ENCODE measurements around the gene MLF2.
A peak's percentile ranks its signal among the peaks of the same experiment; 100 is the strongest.

MLF2 gene

DNA sequence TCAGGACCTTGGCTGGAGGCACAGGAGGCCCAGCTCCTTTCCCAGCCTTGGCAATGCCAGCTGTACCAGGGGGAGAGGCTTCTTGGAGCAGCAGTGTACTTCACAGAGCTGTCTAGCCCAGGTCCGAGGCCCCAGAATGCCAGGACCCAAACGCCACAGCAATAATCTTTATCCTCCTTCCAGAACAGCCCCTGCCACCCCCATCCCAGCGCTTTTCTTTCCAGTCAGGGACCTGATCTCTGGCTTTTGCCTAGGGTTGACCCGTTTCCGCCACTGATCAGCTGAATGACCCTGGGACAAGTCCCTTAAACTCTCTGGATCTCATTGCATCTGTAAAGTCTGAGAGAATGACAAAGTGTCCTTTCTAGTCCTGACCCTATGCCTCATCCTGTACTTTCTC, 24.4 kb upstream of the MLF2 start:
- no peak for DNase-seq

DNA sequence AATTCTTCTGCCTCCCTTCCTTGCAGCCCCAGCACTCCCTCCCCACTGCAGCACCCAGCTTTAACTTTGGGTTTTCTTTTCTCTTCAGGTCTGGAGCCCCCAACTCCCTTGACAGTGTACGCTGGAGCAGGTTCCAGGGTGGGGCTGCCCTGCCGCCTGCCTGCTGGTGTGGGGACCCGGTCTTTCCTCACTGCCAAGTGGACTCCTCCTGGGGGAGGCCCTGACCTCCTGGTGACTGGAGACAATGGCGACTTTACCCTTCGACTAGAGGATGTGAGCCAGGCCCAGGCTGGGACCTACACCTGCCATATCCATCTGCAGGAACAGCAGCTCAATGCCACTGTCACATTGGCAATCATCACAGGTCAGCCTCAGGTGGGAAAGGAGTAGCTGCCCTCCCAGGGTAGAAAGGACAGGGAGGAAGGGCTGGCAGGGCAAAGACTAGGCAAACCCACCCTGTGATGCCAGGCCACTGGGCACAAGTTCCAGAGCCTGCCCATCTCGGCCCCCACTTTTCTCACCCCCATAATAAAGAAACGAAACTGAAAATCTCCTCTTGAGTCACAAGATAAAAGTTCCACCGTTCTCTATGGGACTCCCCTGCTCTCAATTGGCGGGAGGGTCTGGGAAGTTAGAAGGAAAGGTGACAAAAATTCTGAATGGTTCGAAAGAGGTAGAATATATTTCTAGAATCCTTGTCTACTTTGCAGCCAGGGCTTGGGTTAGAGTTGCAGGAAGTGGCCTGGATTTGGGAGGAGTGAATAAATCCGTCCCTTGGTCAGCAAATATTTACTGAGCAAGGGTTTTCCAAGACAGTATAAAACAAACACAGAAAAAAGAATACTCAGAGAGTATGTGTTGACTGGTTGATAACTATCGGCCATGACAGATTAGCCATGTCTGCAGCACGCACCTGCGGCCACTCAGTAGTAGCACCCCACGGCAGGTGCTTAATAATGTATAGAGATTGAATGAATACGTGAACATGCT, 22.5 kb upstream of the MLF2 start:
- DNase-seq = no peak

DNA sequence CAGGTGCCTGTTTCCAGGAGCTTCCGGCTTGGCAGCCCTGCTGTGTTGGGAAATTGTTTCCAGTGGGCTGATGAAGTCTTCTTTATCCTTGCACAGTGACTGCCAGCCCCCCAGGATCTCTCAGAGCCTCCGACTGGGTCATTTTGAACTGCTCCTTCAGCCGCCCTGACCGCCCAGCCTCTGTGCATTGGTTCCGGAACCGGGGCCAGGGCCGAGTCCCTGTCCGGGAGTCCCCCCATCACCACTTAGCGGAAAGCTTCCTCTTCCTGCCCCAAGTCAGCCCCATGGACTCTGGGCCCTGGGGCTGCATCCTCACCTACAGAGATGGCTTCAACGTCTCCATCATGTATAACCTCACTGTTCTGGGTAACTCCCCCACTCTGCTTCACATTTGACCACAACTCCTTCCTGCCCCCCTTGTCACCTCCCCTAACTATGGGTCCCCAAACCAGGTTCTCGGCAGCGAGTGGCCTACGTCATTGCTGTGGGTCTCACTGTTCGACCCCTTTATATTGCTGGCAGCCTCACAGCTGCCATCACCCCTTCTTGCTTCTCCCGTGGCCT, 21.6 kb upstream of the MLF2 start:
- DNase-seq = no peak

DNA sequence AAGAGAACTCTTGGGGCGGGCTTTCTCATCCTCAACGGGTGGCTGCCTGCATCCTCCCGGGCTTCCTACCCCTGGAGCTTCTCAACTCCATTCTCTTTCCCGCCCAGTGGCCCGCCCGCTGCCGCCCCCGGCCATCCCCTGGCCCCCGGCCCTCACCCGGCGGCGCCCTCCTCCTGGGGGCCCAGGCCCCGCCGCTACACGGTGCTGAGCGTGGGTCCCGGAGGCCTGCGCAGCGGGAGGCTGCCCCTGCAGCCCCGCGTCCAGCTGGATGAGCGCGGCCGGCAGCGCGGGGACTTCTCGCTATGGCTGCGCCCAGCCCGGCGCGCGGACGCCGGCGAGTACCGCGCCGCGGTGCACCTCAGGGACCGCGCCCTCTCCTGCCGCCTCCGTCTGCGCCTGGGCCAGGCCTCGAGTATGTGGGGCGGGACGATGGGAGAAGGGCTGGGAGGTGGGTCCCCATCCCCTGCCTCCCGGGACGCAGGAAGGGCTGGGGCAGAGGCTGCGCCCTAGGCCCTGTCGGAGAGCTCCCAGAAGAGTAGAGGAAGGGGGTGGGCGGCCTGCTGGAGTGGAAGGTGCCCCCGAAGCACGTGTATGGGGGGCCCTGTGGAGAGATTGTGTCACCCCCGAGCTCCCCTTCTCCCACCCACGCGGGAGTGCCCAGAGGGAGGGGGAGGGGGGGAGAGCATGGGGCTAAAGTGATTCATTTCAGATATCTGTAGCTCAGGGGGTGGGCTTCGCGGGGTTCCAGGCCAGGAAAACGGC, 20.8 kb upstream of the MLF2 start:
- no peak for DNase-seq

DNA sequence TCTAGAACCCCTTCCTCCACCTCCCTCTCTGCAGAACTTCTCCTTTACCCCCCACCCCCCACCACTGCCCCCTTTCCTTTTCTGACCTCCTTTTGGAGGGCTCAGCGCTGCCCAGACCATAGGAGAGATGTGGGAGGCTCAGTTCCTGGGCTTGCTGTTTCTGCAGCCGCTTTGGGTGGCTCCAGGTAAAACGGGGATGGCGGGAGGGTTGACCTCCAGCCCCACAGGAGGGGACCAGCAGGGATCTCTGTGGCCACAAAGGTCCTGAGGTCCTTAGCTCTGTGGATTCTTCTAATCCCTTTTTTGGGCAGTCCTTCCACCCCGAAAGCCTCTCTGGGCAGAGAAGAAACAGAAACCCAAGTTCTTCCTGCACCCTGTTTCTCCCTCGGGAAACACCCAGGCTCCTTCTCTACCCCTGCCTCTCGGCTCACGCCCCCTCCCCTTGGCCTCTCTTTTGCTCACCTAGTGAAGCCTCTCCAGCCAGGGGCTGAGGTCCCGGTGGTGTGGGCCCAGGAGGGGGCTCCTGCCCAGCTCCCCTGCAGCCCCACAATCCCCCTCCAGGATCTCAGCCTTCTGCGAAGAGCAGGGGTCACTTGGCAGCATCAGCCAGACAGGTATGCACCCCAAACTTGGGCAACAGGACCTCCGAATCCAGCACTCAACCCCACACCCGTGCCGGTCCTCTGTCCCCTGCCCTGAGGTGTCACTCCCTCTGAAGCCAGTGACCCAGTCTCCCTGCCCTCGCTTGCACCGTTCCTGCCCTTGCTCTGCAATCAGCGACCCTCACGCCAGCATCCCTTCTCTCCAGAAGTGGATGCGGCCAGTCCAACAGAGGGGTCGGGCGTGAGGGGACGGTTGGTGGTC, 20.0 kb upstream of the MLF2 start:
- DNase-seq = no peak

DNA sequence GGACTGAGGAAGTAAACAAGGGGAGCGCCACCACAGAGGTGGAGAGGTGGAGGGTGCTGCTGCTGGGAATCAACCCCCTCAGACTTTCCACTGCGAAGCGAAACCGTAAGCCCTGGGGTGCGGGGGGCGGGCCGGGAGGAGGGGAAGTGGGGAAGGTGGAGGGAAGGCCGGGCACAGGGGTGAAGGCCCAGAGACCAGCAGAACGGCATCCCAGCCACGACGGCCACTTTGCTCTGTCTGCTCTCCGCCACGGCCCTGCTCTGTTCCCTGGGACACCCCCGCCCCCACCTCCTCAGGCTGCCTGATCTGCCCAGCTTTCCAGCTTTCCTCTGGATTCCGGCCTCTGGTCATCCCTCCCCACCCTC, 19.4 kb upstream of the MLF2 start, which contains the start of gene LAG3:
Gene LAG3 (plus strand): TSS at position 190 of the 365 bp plus-strand sequence. CDS start 333 bp downstream, outside the sequence.
- DNase-seq = no peak

DNA sequence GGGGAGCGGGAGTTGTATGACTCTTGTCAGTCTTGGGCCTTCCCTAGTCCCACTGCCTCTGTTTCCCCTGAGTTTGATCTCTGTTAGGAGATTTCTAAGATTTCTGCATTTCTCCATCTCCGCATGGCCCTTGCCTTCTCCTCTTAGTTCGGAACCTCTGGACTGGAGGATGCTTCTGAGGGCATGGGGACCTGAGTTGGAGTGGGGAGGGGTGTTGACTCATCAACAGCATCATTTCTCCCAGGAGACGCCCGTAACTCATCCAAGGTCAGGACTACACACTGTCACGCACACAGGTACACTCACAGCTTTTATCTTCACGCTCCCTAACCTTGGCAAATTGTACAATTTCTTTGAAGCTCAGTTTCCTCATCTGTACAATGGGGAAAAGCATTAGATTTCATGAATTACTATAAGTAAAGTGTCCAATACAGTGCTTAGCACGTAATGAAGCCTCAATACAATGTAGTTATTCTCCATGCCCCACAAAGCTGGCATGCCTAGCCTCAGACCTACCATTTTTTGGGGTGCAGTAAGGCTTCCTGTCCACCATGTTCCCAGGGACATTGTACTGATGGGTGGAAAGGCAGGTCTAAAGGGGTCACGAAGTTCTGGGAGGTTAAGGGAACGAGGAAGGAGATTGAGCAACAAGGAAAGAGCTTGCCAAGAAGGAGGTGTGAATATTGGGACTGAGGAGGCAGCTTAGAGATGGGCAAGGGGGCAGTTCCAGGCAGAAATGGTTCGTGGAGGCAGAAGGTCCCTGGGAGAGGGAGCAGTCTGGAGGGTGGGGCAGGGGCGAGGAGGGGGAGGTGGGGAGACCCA, 18.8 kb upstream of the MLF2 start:
- DNase-seq = no peak

DNA sequence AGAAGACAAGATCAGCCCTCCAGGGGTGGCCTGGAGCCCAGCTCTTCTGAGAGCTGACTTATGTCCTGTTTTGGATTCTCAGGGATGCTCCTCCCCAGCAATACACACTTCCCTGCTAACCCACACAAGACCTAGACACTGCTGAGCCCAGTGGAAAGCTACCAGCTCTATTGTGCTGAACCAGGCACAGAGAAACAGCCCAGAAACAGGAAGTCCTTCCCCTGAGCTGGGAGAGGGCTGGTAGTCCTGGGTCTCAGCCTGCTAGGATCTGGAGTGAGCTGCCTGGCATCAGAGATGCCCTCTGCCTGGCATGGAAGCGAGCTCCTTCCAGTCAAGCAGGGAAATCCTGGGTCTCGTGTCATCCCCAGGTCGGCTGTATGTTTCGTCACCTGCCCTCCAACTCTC, 18.2 kb upstream of the MLF2 start:
- DNase-seq = peak; percentile 63 to 81

DNA sequence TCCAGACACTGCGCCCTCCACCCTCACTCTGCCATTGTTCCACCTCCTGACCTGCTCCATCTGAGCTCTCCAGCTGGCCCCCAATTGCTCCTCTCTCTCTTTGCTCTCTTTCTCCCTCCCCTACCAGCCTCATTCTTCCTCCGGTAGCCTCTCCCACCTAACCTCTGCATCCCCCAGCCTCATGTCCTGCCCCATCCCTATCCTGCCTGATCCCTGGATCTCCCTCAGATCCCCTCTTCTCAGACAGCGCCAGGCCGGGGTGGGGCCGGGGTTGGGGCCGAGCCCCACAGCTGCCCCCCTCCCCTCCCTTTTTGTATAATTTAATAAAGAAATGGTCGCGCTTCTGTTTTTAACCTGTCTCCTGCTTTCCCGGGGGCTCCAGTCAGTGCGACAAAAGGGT, 17.7 kb upstream of the MLF2 start:
- DNase-seq = no peak

DNA sequence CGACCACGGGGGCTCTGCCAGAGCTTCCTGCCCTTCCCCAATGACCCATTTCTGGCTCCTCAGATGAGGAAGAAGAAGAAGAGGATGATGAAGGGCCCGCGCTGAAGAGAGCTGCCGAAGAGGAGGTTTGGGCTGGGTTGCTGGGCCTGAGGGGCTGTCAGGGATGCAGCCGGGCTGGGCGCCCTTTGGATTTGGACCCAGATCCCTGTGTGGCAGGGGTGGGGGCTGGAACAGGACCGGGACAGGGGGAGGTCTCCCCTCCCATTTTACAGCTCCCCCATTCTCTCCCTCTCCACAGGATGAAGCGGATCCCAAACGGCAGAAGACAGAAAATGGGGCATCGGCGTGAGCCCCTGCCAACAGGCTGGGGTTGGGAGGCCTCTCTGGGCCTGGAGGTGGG, 17.2 kb upstream of the MLF2 start:
- no peak for DNase-seq

DNA sequence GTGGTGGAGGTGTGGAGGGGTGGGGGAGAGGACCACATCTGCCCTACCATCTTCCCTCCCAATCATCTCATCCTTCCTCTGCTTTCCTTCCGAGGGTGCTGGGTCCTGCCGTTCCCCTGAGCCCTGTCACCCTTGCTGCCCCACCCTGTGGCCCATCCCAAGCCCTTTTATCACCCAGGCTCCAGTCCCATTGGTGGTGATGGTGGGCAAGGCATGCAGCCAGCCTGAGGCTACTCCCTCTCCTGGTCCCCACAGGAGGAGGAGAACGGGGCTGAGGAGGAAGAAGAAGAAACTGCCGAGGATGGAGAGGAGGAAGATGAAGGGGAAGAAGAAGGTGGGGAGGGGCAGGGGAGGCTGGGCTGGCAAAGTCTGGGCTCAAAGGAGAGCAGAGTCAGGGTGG, 16.7 kb upstream of the MLF2 start:
- DNase-seq = no peak

DNA sequence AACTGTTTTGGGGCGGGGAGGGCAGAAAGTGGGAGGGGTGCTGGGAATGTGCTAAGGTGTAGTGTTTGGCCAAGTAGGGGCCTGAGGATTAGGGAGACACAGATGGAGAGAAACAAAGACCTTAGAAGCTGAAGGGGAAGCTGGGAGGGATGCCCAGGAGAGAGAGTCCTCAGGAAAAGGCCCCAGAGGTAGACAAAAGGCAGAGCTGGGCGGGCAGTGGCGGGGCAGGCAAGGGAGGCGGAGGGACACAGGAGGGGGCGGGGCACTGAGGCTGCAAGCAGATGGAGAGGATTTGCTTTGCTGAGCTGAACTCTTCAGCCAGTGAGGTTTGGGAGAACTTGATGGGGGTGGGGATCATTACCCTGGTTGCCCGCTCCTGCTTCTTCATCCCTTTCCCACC, 16.0 kb upstream of the MLF2 start:
- no peak for DNase-seq

DNA sequence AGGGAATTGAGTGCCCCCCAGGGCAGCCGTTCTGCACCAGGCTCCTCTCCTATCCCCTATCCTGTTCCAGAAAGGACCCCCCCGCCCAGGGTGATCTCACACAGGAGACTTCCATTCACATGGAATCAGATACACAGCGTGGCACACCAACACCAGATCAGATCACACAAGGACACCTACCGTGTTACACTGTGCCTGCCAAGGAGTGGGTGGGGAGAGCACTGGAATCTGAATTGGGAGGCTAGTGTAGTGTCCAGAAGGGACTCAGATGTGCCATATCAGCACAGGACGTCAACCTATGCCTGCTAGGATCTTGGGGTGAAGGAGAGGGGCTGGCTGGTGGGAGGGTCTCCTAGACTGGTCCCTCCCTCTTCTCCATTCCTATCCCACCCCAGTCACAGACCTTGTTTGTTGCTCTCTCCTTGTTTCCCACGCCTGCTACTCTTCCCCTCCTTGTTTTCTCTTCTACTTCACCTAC, 15.5 kb upstream of the MLF2 start:
- no peak for DNase-seq

DNA sequence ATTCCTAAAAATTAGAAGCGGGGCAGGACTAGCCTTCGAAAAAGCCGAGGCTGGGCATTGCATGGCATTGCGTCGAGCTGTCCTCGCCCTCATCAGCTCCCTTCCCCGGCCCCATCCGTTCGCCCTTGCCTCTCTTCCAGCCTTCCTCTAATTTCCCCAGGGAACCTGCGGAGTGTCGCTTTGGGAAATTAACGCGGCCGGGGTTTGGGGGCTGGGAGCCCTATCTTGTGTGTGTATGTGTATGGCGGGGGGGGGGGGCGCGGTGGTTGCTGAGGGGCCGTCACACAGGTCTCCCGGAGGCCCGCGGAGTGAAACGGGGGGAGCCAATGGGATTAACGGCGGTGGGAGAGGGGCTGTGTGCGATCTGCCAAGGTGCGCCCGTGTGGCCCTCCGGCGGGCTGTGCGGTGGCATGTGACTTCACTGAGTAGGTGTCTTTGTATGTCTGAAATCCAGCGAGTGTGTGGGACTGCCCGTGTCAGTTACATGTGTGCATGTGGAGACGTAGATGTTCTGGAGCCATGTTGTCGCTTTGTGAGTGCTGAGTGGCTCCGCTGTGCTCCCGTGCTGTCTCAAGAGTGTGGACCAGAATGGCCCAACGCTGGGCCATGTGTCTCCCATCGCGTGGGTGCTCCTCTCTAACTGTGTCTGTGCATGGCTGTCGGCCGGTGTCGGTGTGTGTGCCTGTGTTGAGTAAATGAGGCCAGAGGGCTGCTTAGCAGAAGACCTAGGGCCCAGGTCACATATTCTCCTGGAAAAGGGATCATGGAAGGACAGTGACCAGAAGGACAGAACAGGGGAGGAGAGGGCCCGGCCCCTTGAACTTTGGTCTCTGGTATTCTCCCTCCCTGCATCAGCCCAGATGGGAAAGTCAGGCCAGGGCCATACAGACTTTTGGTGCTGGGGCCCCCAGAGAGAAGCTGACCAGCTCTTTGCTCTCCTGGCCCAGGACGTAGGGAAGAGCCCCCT, 14.7 kb upstream of the MLF2 start:
- no peak for DNase-seq

DNA sequence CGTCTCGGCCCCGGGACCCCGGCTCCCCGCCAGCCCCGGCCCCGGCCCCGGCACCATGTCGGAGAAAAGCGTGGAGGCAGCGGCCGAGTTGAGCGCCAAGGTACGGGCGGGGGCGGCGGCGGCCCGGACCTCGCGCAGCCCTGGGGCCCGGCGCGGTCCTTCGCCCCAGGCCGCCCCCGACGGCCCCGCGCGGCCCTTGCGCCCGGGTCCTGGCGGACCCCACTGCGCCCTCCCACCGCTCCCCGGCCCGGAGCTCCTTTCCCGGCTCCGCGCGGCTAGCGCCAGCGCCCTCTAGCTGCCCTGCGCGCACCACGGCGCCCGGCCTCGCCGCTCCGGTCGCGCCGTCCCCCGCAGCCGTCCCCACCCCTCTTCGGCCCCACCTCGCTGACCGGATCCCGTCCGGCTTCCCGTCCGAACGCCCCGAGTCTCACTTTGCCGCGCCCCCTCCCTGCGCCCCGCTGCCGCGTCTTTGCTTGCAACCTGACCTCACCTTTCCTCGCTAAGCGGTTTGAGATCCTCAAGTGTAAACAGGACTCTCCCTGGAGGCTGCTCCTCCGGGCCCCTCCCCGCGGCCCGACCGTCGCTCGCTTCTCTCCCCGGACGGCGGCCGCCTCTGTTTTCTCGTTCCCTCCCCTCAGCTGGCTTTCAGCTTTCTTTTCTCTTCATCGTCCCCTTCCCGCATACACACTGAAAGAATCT, 13.9 kb upstream of the MLF2 start:
- DNase-seq = peak; percentile 44 to 67

DNA sequence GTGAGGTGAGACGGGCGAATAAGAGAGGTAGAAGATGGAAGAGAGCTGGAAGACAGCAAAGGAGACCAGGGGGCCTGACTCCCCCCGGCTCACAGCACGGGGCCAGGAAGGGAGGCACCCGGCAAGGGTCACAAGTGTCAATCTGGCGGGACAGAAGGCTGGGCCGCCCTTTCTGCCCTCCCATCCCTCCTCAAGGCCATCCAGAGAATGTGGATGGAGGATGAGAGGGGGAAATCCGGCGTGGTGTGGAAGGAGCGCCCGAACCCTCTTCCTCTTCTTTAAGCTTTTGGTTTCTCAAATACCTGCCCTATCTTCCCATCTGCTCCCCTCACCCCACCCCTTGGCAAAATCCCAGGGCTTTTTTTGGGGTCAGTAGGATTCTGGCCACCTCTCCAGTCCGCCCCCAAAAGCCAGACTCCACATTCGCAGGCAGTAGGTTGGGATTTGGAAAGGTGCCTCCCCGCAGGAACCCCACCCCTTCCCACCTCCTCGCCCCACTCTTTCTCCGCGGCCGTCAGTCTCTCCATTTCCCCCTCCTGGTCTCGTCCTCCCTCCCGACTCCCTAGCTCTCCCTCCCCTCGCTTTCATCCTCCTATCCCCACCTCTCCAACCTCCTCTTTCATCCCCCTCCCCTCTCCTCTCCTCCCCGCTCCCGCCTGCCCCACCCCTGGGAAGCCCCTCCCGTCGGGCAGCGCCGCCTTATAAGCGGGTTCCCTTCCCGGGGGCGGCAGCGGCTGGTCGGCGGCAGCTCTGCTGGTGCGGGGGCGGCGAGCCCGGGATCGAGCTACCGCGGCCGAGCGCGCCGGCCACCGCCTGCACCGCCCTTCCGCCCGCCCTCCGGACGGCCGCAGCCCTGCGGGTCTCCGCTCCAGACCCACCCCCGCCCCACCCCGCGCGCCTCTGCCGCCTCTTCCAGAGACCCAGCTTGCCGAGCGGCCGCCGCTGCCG, 13.0 kb upstream of the MLF2 start, which contains the start of gene PTMS:
Gene PTMS (plus strand): TSS at position 730 of the 948 bp plus-strand sequence. CDS start 343 bp downstream, outside the sequence.
- DNase-seq = peak in 1 of 2 donors; percentile 42

DNA sequence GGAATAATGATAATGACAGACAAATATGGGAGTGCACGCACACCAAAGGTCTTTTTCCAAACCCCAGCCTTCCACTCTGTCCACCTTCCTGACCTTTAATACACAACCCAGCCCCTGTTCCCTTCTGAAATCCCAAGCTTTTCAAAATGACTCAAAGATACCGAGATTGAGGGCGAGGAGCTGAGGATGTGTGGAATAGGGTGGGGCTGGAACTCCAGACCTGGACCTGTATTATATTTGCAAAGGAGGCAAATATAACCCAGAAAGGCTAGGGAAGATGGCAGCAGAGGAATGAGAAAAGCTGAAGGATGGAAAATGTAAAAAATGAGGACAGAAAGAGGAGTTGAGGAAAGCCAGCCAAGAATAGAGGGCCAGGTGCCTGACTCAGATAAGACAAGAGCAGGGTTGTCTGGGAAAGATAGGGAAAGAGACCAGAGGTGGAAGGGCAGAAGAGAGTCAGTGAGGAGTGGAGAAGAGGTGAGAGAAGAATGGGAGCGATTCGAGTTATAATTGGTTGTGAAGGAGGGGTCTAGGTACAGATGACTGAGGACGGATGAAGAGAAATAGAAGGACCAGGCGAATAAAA, 12.2 kb upstream of the MLF2 start:
- DNase-seq = no peak
